ENCODE data around the gene UPK1A. TPM values are rescaled to one million over a fixed set of nuclear protein-coding genes. Genes with fewer than 3 reads are reported as not detected.

Gene UPK1A
- total RNA-seq, 4 donors from 2014 or later = 4.6 to 18.7 (median 9.8) TPM; not detected in 1

DNA sequence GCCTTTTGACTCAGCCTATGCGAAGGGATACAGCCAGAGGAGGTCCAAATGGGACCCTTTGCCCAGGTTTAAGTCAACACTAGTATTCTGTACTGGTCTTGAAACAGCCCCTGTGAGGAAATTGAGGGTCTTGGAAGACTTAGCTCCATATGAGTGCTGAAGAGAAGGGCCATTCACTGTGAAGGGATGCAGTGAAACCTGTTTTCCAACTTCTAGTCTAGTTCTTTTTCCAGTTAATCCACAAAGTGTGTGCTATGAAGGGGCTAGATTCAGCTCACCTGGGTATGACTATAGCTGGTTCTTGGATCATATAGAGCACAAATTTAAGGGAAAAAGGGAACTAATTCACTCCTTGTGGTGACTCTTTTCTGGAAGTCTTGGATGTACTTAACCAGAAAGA, 42.1 kb downstream of the UPK1A start:
- intact Hi-C loops (cut with DNase I) = no loop called here
- Histone ChIP-seq H3K4me1 (peaks cover 0 to 52% (median 0%) of the 10 kb centered on the region in 3 donors), H3K27ac (no peak overlapping the region), H3K4me3 (no peak overlapping the region), H3K9me3 (no peaks in the 10 kb centered on the region), H3K36me3 (no peaks in the 10 kb centered on the region), H3K27me3 (peaks cover 0 to 3% (median 0%) of the 10 kb centered on the region in 4 donors)
- TF ChIP-seq, protein P1, sequence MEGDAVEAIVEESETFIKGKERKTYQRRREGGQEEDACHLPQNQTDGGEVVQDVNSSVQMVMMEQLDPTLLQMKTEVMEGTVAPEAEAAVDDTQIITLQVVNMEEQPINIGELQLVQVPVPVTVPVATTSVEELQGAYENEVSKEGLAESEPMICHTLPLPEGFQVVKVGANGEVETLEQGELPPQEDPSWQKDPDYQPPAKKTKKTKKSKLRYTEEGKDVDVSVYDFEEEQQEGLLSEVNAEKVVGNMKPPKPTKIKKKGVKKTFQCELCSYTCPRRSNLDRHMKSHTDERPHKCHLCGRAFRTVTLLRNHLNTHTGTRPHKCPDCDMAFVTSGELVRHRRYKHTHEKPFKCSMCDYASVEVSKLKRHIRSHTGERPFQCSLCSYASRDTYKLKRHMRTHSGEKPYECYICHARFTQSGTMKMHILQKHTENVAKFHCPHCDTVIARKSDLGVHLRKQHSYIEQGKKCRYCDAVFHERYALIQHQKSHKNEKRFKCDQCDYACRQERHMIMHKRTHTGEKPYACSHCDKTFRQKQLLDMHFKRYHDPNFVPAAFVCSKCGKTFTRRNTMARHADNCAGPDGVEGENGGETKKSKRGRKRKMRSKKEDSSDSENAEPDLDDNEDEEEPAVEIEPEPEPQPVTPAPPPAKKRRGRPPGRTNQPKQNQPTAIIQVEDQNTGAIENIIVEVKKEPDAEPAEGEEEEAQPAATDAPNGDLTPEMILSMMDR (IDR thresholded peaks at IDR 0.05) = no peak
- TF ChIP-seq POLR2A (IDR thresholded peaks at IDR 0.05) = no peak
- DNase-seq = no peak
- WGBS, 2 donors = 100% methylated on average over 1 of the region's 1 CpG; no CpG with 5 or more reads in 1 of the 2 donors

DNA sequence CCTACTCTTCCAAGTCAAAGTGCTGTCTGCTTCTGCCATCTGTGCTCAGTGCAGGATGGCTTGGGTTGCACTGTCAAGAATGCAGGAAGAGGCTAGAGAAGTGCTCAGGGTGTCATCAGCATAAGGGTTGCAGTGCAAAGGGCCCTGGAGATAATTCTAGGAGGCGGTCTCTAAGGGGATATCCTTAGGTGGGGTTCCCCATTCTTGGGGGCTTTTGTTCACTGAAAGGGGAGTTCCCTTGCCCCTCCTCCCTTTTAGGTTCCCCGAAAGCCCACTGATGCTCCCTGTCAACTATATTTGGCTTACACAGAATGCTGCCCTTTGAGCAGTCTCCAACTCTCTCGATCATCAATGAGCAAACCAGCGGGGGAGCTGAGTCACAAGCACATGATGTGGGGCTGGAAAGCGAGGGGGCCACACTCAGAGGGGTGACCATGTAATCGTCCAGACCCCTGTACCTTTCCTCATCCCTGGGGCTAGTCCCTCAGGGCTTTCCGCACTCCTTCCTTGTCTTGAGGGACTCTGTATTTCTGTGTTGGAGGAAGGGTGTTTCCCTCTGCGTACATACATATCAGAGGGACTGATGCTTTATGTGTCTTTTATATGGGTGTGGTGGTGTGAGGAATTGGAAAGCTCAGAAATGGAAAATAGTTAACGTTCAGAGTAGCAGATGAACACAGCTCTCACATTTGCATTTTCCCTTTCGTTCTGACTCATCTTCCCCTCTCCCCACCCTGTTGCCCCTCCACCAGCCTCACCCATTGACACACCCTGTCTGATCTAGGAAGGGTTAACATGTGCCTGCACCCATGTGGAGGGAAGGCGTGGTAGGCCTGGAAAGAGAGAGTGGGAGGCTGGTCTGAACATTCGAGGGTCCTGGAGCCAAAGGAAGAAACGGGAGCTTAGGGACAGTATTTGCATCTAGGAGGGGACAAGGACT, 44.7 kb downstream of the UPK1A start:
- TF ChIP-seq, protein P1 (IDR thresholded peaks at IDR 0.05) = no peak
- TF ChIP-seq POLR2A (IDR thresholded peaks at IDR 0.05) = no peak
- DNase-seq = no peak
- Histone ChIP-seq H3K36me3 (no peaks in the 10 kb centered on the region), H3K27ac (peak overlapping the region in 1 of 4 donors; percentile 24), H3K4me1 (peaks cover 10 to 59% (median 10%) of the 10 kb centered on the region in 3 donors), H3K4me3 (no peak overlapping the region), H3K9me3 (no peaks in the 10 kb centered on the region), H3K27me3 (no peaks in the 10 kb centered on the region)
- 40 to 47% methylated on average over 12 of the region's 13 CpGs for WGBS, 2 donors
- intact Hi-C loops (cut with DNase I) = loop anchor here (10.0 kb wide), 1 partner anchor 166 kb away; the partner anchor contains the start of gene TMEM147

DNA sequence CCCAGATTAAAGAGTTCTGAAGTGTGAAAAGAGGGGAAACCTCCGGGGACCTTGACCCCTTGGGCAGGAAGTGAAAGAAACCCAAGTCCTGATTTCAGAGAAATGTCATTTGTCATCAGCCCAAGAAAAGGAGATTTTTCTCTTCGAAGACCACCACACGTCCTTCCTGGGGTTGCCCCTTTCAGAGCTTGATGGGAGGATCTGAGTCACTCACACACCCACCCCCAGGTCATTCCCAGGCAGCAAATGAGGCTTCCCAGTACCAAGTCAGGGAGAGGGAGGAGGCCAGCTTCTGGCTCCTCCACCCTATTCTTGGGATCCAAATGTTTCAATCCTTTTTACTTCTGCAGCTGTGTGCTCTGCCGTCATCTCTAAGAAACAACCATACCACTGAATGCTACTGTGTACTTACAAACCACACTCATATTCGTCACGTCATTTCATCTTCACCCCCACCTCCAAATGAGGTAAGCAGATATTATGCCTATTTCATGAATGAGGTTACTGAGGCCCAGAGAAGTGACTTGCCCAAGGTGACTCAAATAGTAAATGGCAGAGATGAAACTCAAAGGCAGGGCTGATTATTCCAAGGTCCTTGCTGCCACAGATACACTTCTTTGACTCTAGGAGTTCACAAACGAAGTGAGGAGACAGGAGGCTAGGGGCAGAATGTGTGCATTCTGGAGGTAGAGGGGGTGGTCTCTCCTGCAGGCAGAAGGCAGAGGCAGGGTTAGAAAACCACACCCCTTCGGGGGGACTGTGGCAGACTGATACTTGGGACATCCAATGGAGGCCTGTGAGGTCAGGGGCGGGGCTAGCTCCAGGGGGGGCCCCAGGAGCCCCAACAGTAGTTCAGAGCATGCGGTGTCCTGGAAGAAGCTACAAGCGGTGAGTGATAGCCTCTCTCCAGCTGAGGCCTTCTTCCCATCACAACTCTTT, 46.5 kb downstream of the UPK1A start:
- Histone ChIP-seq H3K27ac (peak overlapping the region in 2 of 4 donors; percentile 4 to 49), H3K36me3 (no peaks in the 10 kb centered on the region), H3K4me1 (peaks cover 12 to 56% (median 13%) of the 10 kb centered on the region in 3 donors), H3K27me3 (no peaks in the 10 kb centered on the region), H3K4me3 (peak overlapping the region in 1 of 4 donors; percentile 23), H3K9me3 (no peaks in the 10 kb centered on the region)
- WGBS, 2 donors = 67 to 78% methylated on average over 10 to 11 of the region's 11 CpGs
- TF ChIP-seq, protein P1 (IDR thresholded peaks at IDR 0.05) = no peak
- TF ChIP-seq POLR2A (IDR thresholded peaks at IDR 0.05) = no peak
- intact Hi-C loops (cut with DNase I) = loop anchor here (10.0 kb wide), 1 partner anchor 168 kb away; the partner anchor contains the start of gene TMEM147
- no peak for DNase-seq

DNA sequence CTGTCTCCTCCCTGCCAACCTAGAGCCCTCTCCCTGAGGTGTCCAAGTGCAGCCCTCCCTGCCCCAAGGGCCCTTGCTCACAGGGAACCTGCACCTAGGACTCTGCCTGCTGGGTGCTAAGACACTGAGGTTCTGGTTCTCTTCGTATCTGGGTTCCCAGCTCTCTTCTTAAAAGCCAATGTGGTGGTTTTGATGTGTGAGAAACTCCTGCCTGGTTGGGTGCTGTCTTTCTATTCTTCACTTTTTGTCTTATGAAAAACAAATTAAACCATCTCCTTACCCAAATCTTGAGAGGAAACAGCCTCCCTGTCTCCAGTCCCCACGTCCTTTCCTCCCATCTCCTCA, 47.2 kb downstream of the UPK1A start:
- intact Hi-C loops (cut with DNase I) = loop anchor here (10.0 kb wide), 1 partner anchor 169 kb away; the partner anchor contains the start of gene TMEM147
- Histone ChIP-seq H3K27me3 (no peaks in the 10 kb centered on the region), H3K9me3 (no peaks in the 10 kb centered on the region), H3K4me1 (peaks cover 12 to 51% (median 13%) of the 10 kb centered on the region in 3 donors), H3K36me3 (no peaks in the 10 kb centered on the region), H3K4me3 (peak overlapping the region in 1 of 4 donors; percentile 23), H3K27ac (peak overlapping the region in 2 of 4 donors; percentile 2 to 4)
- no peak for DNase-seq
- TF ChIP-seq, protein P1 (IDR thresholded peaks at IDR 0.05) = no peak
- no peak for TF ChIP-seq POLR2A (IDR thresholded peaks at IDR 0.05)
- WGBS, 2 donors = 57 to 63% methylated on average over 2 of the region's 2 CpGs

All from esophagus squamous epithelium (tissue), 5 donors.